ENCODE data around the gene TUBA1A.
A peak's percentile ranks its signal among the peaks of the same experiment; 100 is the strongest.
"Not testable (repeated sequence)": the region's sequence is repeated elsewhere in the genome, so short reads cannot be mapped to it uniquely, and the experiment has no call there.

Gene TUBA1A

DNA sequence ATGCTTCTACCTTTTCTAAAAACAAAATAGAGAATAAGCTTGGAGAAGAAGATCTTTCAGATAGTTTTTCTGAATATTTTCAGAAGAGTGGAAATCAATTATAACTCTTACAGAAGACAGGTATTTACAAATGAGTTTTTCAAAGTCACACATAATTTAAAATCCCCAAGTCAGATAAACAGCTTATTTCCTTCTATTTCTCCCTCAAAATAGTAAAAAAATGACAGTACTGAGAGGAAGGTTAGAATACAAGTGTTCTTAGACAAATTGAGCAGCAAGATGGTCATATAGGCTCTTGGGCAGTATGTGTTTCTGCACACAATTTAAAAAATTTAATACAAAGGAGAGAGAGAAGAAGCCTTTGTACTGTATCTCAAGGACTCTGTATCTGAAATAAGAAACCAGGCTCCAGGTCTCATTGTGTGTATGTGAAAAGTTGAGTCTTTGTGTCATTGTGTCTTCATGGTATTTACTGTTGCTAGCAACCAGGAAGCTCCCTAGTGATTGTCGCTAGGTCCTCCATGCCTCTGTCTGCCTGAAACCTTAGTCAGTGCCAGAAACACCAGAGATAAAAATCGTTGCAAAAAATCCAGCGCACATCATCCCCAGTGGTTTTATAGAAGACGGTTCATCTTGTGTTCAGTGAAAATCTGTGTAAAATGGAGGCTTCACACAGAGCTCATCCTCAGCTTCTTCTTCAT is 12.9 kb upstream of the TUBA1A start:
- no peak for DNase-seq (ENCODE audit: low spot score)

DNA sequence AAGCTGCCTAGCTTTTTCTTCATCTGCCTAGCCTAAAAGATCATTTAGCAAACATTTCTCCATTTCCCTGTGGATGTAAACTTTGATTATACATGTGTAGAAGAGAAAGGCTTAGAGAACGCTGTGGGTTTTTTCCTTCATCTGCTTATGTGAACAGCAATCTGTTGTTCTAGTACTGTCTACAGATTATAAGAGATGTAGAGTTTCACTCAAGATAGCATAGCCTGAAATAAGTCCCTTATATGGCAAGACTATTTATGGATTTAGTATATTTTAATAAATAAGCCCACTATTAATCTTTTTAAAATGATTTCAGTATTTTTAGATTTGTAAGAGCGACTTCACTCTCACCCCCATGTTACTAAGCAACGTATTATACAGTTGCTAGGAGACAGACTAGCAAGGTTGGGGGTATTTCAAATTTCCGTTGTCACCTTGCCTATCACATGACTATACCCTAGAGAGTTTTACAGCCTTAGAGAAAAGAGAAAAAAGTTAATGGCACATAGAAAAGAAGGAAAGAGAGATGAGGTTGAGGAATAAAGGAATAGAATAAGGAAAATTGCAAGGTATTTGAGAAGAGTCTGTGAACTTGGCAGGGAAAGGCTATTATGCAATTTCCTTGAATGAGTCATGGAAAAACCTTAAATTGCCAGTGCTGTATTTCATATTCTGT is 12.2 kb upstream of the TUBA1A start:
- peak; percentile 67 for DNase-seq (ENCODE audit: low spot score)

- DNase-seq (ENCODE audit: low spot score), result peak; percentile 90
These were observed 9.7 kb upstream of the TUBA1A start for GRCh38 chr12:49198431-49199155.

- no peak for DNase-seq (ENCODE audit: low spot score)
These were observed 8.4 kb upstream of the TUBA1A start for GRCh38 chr12:49197256-49197655.

GRCh38 chr12:49195736-49196135 is 6.9 kb upstream of the TUBA1A start:
- no peak for DNase-seq (ENCODE audit: low spot score)

- not testable (repeated sequence) for DNase-seq (ENCODE audit: low spot score)
These were observed 4.9 kb upstream of the TUBA1A start for GRCh38 chr12:49193746-49194145.

DNA sequence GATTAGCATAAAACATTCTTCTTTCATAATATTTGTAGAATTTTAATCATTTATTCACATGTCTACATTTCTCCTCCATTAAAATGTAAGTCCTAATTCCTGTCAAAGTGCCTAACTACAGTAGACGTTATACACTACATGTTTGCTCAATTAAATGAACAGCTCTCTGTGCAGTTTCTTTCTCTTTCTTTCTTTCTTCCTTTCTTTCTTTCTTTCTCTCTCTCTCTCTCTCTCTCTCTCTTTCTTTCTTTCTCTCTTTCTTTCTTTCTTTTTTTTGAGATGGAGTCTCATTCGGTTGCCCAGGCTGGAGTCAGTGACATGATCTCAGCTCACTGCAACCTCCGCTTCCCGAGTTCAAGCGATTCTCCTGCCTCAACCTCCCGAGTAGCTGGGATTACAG is 2.6 kb upstream of the TUBA1A start:
- DNase-seq (ENCODE audit: low spot score), result not testable (repeated sequence)

- no peak for DNase-seq (ENCODE audit: low spot score)
These were observed 2.1 kb upstream of the TUBA1A start for GRCh38 chr12:49190974-49191373.

DNA sequence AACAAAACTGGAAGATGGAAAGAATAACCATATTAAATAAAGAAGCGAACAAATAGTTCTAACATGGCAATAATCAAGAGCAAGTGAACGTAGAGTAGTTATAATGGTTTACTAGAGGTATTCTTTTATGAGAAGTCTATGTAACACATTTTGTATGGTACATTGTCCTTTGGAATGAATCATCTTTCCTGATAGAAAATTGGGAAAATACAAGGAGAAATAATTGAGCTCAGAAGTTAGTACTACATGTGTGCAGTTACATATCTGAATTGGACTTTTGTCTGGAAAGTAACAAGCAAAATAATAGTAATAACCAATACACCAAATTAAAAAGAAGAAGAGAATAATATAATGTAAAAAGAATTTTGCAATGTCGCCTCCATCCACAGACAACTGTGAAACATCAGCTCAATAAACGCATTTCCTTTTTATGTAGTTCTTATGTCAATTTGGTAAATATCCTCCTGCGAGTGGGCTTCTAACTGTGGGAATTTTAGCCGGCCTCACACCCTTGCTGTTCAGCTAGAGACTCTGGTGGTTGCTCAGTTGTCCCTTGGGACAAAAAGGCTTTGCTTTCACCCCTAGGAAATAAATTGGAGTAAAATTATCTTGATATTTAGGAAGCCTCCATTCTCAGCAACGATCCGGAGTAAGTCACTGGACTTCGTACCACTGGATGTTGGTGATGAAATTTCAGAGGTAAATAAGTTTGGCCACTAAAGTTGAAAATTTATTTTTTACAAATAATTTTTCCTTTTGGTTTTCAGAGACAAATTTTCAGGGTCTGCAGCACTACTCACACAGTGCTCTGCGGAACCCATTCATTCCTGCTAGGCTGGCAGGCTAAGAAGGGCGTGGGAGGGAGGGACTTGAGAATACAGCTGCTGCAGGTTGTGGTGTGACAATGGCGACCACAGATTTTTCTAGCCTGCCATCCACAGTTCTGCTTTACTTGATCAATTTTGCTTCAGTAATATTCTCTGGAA is 1.1 kb upstream of the TUBA1A start:
- peak; percentile 66 for DNase-seq (ENCODE audit: low spot score)

- peak; percentile 83 for DNase-seq (ENCODE audit: low spot score)
These were observed 522 bp downstream of the TUBA1A start for GRCh38 chr12:49188201-49188915.

- peak; percentile 99 for DNase-seq (ENCODE audit: low spot score)
These were observed 1.7 kb downstream of the TUBA1A start for GRCh38 chr12:49187184-49187583.

DNA sequence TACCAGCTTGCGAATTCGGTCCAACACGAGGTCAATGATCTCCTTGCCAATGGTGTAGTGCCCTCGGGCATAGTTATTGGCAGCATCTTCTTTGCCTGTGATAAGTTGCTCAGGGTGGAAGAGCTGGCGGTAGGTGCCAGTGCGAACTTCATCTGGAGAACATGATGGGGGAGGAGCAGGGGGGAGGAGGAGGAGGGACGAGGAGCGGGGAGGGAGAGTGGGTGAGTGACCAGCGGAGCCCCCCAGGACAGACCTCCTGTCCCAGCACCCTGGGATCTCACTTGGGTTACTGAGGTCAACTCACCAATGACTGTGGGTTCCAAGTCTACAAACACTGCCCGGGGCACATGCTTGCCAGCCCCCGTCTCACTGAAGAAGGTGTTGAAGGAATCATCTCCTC is 2.6 kb downstream of the TUBA1A start:
- DNase-seq (ENCODE audit: low spot score), result not testable (repeated sequence)

- DNase-seq (ENCODE audit: low spot score), result not testable (repeated sequence)
These were observed 4.2 kb downstream of the TUBA1A start for GRCh38 chr12:49184697-49185096.

DNA sequence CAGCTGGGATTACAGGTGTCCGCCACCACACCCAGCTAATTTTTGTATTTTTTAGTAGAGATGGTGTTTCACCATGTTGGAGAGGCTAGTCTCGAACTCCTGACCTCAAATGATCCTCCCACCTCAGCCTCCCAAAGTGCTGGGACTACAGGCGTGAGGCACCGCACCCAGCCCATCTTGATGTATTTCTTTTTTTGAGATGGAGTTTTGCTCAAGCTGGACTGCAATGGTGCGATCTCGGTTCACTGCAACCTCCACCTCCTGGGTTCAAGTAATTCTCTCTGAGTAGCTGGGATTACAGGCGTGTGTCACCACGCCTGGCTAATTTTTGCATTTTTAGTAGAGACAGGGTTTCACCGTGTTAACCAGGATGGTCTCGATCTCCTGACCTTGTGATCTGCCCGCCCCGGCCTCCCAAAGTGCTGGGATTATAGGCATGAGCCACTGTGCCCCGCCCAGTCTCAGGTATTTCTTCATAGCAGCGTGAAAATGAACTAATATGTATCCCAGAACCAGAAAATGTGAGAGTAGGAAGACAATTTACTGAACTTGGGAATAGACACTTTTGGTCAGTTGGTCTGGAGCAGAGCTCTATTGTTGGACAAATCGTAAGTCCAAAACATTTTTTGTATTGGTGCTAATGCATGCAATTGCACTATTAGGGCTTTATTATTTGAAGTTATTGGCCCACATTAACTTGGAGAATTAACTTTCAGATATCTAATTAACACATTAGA is 5.5 kb downstream of the TUBA1A start:
- DNase-seq (ENCODE audit: low spot score), result not testable (repeated sequence)

DNA sequence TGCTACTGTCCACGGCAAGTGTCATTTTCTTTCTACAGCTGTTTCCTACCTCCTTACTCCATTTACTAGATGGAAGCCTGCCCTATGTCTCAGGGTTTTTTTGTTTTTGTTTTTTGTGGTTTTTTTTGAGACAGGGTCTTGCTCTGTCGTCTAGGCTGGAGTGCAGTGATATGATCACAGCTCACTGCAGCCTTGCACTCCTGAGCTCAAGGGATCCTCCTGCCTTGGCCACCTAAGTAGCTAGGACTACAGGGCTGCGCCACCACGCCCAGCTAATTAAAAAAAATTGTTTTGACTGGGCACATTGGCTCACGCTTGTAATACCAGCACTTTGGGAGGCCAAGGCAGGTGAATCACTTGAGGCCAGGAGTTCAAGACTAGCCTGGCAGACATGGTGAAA is 14.7 kb downstream of the TUBA1A start:
- no peak for DNase-seq (ENCODE audit: low spot score)

DNA sequence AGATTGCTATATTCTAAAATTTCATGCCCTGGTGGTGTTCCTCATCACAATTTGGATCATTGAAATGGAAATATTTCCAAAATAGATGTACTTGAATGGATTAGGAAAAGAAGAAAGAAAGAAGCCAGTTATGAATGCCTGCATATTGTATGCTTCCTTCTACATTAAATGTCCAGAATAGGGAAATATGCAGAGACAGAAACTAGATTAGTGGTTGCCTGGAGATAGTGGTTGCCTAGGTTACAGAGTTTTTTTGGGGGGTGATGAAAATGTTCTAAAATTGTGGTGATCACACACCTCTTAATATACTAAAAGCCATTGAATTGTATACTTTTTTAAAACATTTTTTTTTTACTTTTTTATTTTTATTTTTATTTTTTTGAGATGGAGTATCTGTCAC is 18.0 kb downstream of the TUBA1A start:
- DNase-seq (ENCODE audit: low spot score), result no peak

GRCh38 chr12:49165114-49165513 is 23.8 kb downstream of the TUBA1A start:
- DNase-seq (ENCODE audit: low spot score), result no peak

- DNase-seq (ENCODE audit: low spot score), result not testable (repeated sequence)
These were observed 27.0 kb downstream of the TUBA1A start for GRCh38 chr12:49161901-49162300.

DNA sequence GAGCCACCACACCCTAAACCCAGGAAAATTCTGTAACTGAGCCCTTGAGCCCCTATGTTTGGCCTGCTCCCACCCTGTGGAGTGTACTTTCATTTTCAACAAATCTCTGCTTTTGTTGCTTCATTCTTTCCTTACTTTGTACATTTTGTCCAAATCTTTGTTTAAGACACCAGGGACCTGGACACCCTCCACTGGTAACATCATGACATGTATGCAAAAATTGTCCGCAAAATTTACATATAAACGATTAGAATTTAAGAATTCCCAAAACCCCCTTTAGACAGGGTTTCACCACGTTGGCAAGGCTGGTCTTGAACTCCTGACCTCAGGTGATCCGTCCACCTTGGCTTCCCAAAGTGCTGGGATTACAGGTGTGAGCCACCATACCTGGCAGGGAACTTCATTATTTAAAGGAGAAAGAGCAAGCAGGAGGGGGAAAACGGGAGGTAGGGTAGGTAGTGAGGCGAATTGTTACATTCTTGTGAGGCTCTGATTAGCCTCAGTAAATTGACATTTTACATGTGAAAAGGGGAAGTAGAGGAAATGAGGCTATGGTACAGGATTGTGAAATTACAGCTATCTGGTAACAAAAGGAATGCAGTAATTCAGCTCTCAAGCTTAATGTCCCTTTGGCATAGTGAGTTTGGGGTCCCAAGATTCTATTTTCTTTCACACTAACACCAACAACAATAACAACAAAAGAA is 27.6 kb downstream of the TUBA1A start:
- no peak for DNase-seq (ENCODE audit: low spot score)

DNA sequence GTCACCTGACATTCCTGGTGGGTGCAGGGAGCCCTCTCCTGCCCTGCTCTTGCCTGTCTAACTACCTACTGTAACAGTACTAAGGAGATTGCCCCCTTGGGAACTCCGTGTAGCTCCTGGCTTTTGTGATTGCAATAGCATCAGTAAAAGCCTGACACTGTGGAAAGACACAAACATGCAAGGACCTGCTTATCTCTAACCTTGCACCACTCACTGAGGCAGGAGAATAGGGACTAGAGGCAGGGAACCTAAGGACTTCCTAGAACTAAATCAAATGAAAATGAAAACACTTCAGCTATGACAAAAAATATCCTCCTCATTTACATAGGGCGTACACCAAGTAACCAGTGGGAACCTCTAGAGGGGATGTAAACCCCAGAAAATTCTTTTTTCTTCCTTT is 28.5 kb downstream of the TUBA1A start:
- DNase-seq (ENCODE audit: low spot score), result no peak
